Endothelial cell of umbilical vein (primary cell): ENCODE measurements around the gene MEIS3. TPM values are rescaled to one million over a fixed set of nuclear protein-coding genes. Genes with fewer than 3 reads are reported as not detected.
"Not testable (repeated sequence)": the region's sequence is repeated elsewhere in the genome, so short reads cannot be mapped to it uniquely, and the experiment has no call there.

Experiments used
- BruUV-seq: library from RNA; stranded (reverse); fragments of 400-500 nt; replicated peaks from 2 replicates; lab custom pipeline; 2021; lab: Mats Ljungman, UMichigan
- CTCF ChIA-PET: fragments of 300-600, 350-600 bp; sonication (Branson Sonifier 250); formaldehyde crosslinking; loops from one replicate; lab custom pipeline; 2021; ENCODE audit warnings: antibody characterized with exemption, inconsistent platforms; lab: Charles Lee
- POLR2A ChIA-PET: fragments of 300-600, 350-600 bp; sonication (Branson Sonifier 250); formaldehyde crosslinking; loops from one replicate; lab custom pipeline; 2021; ENCODE audit warnings: antibody characterized with exemption, inconsistent platforms; lab: Charles Lee
- DNase-seq: peaks from one replicate; pipeline ENCODE4 v3.0.0-alpha.2; 2011; ENCODE audit warnings: low read depth, low spot score
- FAIRE-seq: peaks from 2 replicates; lab custom pipeline; 2011; peaks lifted over from hg19 to GRCh38; lab: Jason Lieb, UNC
- H2AFZ ChIP-seq: 2 replicates; pipeline ENCODE4 v1.6.0; 2012; ENCODE audit warnings: low read depth, low read length, control low read depth, inconsistent platforms
- H3K27ac ChIP-seq: 2 replicates; pipeline ENCODE4 v1.5.1; 2011; ENCODE audit warnings: low read depth, mild to moderate bottlenecking, control low read depth, low read length, moderate library complexity; ENCODE audit not compliant: insufficient read depth
- H3K27me3 ChIP-seq, 2 experiments: 2 replicates each; pipeline versions ENCODE4 v1.6.0 to v1.6.1; 2011; ENCODE audit warnings: low read length in 2 of 2, mixed read lengths in 1 of 2; ENCODE audit not compliant: control insufficient read depth in 2 of 2, insufficient read depth in 2 of 2
- H3K36me3 ChIP-seq, 2 experiments: 2 replicates in 1 of 2; 3 replicates in 1 of 2; pipeline ENCODE4 v1.5.1; 2011; ENCODE audit warnings: low read length in 2 of 2, mild to moderate bottlenecking in 1 of 2, moderate library complexity in 1 of 2; ENCODE audit not compliant: control insufficient read depth in 2 of 2, insufficient read depth in 2 of 2; ENCODE audit errors: extremely low read depth in 1 of 2
- H3K4me1 ChIP-seq: 3 replicates; pipeline ENCODE4 v1.5.1; 2011; ENCODE audit warnings: mild to moderate bottlenecking, low read length; ENCODE audit not compliant: control insufficient read depth, insufficient read depth; ENCODE audit errors: extremely low read depth
- H3K4me2 ChIP-seq: 2 replicates; pipeline ENCODE4 v1.6.1; 2011; ENCODE audit warnings: low read length, control low read depth, mixed read lengths; ENCODE audit not compliant: insufficient read depth
- H3K4me3 ChIP-seq, 3 experiments: fragments of 200-600 bp in 1 of 3; sonication (generic), shearing (Covaris generic) in 1 of 3; replicated peaks in 1 of 3; 2 replicates each; pipeline ENCODE4 v1.5.1; 2011 to 2016; ENCODE audit warnings: control low read depth in 3 of 3, low read length in 3 of 3, mild to moderate bottlenecking in 2 of 3, inconsistent platforms in 1 of 3, low read depth in 1 of 3, moderate library complexity in 1 of 3; ENCODE audit not compliant: insufficient read depth in 1 of 3
- H3K79me2 ChIP-seq: 2 replicates; pipeline ENCODE4 v1.6.0; 2012; ENCODE audit warnings: low read length, inconsistent platforms; ENCODE audit not compliant: control insufficient read depth, insufficient read depth
- H3K9ac ChIP-seq: replicated peaks from 2 replicates; pipeline ENCODE3; 2011; ENCODE audit warnings: low read length, control low read depth; ENCODE audit not compliant: insufficient read depth; ENCODE audit errors: extremely low read depth
- H3K9me1 ChIP-seq: replicated peaks from 3 replicates; pipeline ENCODE4 v1.6.0; 2011; ENCODE audit warnings: mild to moderate bottlenecking, low read length; ENCODE audit not compliant: control insufficient read depth, insufficient read depth; ENCODE audit errors: extremely low read depth
- H3K9me3 ChIP-seq: replicated peaks from 2 replicates; pipeline ENCODE4 v1.5.1; 2012; ENCODE audit warnings: low read length, inconsistent platforms; ENCODE audit not compliant: control insufficient read depth, insufficient read depth
- H4K20me1 ChIP-seq: replicated peaks from 2 replicates; pipeline ENCODE3; 2011; ENCODE audit warnings: mild to moderate bottlenecking, low read length; ENCODE audit not compliant: control insufficient read depth, insufficient read depth; ENCODE audit errors: extremely low read depth
- CTCF ChIP-seq, 2 donors: IDR thresholded peaks; 1 replicate in 1 of 2; 2 replicates in 1 of 2; pipeline ENCODE4 v1.5.1; 2011; ENCODE audit warnings: low read length in 2 of 2, mild to moderate bottlenecking in 2 of 2, moderate library complexity in 2 of 2, control low read depth in 1 of 2, inconsistent platforms in 1 of 2, low read depth in 1 of 2; ENCODE audit not compliant: insufficient read depth in 1 of 2; ENCODE audit errors: extremely low read depth in 1 of 2
- EZH2 ChIP-seq: IDR thresholded peaks from 2 replicates; pipeline ENCODE4 v1.6.1; 2012; ENCODE audit warnings: borderline replicate concordance, low read depth, mild to moderate bottlenecking, moderate library complexity, low read length, inconsistent platforms; ENCODE audit not compliant: severe bottlenecking
- FOS ChIP-seq: IDR thresholded peaks from 2 replicates; pipeline ENCODE4 v1.6.1; 2011; ENCODE audit warnings: mild to moderate bottlenecking, low read length, moderate library complexity, borderline replicate concordance; ENCODE audit not compliant: insufficient read depth
- GATA2 ChIP-seq: IDR thresholded peaks from 2 replicates; pipeline ENCODE4 v1.7.0; 2011; ENCODE audit warnings: low read depth, mild to moderate bottlenecking, moderate library complexity, mixed read lengths, low read length; ENCODE audit not compliant: insufficient read length, insufficient read depth
- JUN ChIP-seq: IDR thresholded peaks from 2 replicates; pipeline ENCODE4 v1.6.1; 2011; ENCODE audit warnings: borderline replicate concordance, low read depth; ENCODE audit not compliant: insufficient read length, insufficient read depth
- MAX ChIP-seq: IDR thresholded peaks from 2 replicates; pipeline ENCODE4 v1.6.1; 2011; ENCODE audit not compliant: insufficient read depth, insufficient read length
- MYC ChIP-seq: IDR thresholded peaks from one replicate; pipeline ENCODE4 v1.6.1; 2011; ENCODE audit warnings: mild to moderate bottlenecking, low read depth, low read length
- POLR2A ChIP-seq: IDR thresholded peaks from 2 replicates; pipeline ENCODE4 v1.6.1; 2012; ENCODE audit warnings: low read depth, mild to moderate bottlenecking, control low read depth, low read length
- POLR2AphosphoS5 ChIP-seq: IDR thresholded peaks from 2 replicates; pipeline ENCODE4 v1.6.1; 2012; ENCODE audit warnings: low read depth, mild to moderate bottlenecking, control low read depth, low read length, moderate library complexity; ENCODE audit not compliant: insufficient read depth
- dilution Hi-C: fragments of 300-500 bp; cut with MboI; formaldehyde crosslinking; loops from one replicate; pipeline ENCODE4 v1.15.0; 2019; ENCODE audit warnings: low sequenced_read_pairs; ENCODE audit not compliant: extremely low pct_ligation_motif_present
- intact Hi-C: fragments of 100-400 bp; cut with micrococcal nuclease; formaldehyde crosslinking; loops from one replicate; pipeline ENCODE4 v1.10.0; 2022
- polyA plus RNA-seq, 4 experiments: library from polyadenylated mRNA; depleted of rRNA in 3 of 4; stranded (reverse) in 3 of 4; unstranded in 1 of 4; fragments of >200 nt; gene quantifications; 2 replicates each; pipeline versions ENCODE4 v1.2.1 to v1.2.3, GENCODE V29; 2011 to 2012; ENCODE audit warnings: missing spikeins in 1 of 4
- total RNA-seq: library from RNA; stranded (reverse); gene quantifications from 2 replicates; pipeline ENCODE4 v1.2.3, GENCODE V29; 2021

Gene MEIS3
- total and polyA plus RNA-seq, 2 donors (not counting 3 experiments of a cell fraction or from before 2014, with no cell fraction given), result 0.42 TPM; not detected in 1

GRCh38 chr19:47413941-47414340 lies 5.4 kb downstream of the MEIS3 start:
- H3K4me3 ChIP-seq, result no peak overlapping the region
- H3K9me3 ChIP-seq, result no peaks in the 10 kb centered on the region
- TF ChIP-seq POLR2AphosphoS5, result no peak
- TF ChIP-seq MYC, result no peak
- no peak for TF ChIP-seq FOS
- no peak for TF ChIP-seq GATA2
- no peak for TF ChIP-seq EZH2
- TF ChIP-seq JUN, result no peak
- no peak for TF ChIP-seq MAX
- no peak for TF ChIP-seq POLR2A
- no peak for TF ChIP-seq CTCF (IDR thresholded peaks at IDR 0.05; ENCODE audit: extremely low read depth in 1 of 2, insufficient read depth in 1 of 2, low read depth in 1 of 2, low read length in 2 of 2)
- intact Hi-C loops, result no loop called here
- no peaks in the 10 kb centered on the region for H3K4me1 ChIP-seq
- ChIA-PET POLR2A (no interaction called here), CTCF (interaction anchor here (0.9 to 1.1 kb wide), 2 partner anchors 13 to 129 kb away, joined by 3 read pairs; no protein-coding TSS in a partner anchor)
- H3K36me3 ChIP-seq, result no peaks in the 10 kb centered on the region
- H3K4me2 ChIP-seq, result no peak overlapping the region
- H3K27me3 ChIP-seq, result peaks cover 24 to 26% of the 10 kb centered on the region in 2 experiments
- dilution Hi-C loops, result no loop called here
- H3K27ac ChIP-seq, result no peak overlapping the region
- H2AFZ ChIP-seq, result no peak overlapping the region
- FAIRE-seq, result no peak
- no peak overlapping the region for H3K9ac ChIP-seq
- no peak for DNase-seq
- H3K79me2 ChIP-seq, result no peaks in the 10 kb centered on the region
- no peaks in the 10 kb centered on the region for H3K9me1 ChIP-seq
- BruUV-seq, result no TSS peak
- H4K20me1 ChIP-seq, result no peaks in the 10 kb centered on the region

GRCh38 chr19:47411696-47412095 lies 7.6 kb downstream of the MEIS3 start:
- CTCF ChIA-PET, result interaction anchor here (1.3 kb wide), 2 partner anchors 16 to 62 kb away, joined by 4 to 5 read pairs; partner anchors contain the start of gene DHX34
- H3K4me1 ChIP-seq, dilution Hi-C loops, H3K9me1 ChIP-seq, H3K27ac ChIP-seq, H3K36me3 ChIP-seq, intact Hi-C loops, H2AFZ ChIP-seq, H3K27me3 ChIP-seq, FAIRE-seq, H4K20me1 ChIP-seq, DNase-seq, BruUV-seq, H3K9ac ChIP-seq, H3K79me2 ChIP-seq, POLR2A ChIA-PET, H3K4me2 ChIP-seq, H3K4me3 ChIP-seq, H3K9me3 ChIP-seq: not testable (repeated sequence)
